HG03045 (cell line): ENCODE measurements around the gene PPAT.
A peak's percentile ranks its signal among the peaks of the same experiment; 100 is the strongest.
"Not testable (repeated sequence)": the region's sequence is repeated elsewhere in the genome, so short reads cannot be mapped to it uniquely, and the experiment has no call there.

ENCODE experiments used
- ATAC-seq: cut with Tn5 transposase; IDR thresholded peaks from one replicate; pipeline ENCODE4 v1.9.1; 2021; ENCODE audit warnings: mild to moderate bottlenecking, moderate library complexity; ENCODE audit not compliant: unreplicated experiment

The PPAT gene

DNA sequence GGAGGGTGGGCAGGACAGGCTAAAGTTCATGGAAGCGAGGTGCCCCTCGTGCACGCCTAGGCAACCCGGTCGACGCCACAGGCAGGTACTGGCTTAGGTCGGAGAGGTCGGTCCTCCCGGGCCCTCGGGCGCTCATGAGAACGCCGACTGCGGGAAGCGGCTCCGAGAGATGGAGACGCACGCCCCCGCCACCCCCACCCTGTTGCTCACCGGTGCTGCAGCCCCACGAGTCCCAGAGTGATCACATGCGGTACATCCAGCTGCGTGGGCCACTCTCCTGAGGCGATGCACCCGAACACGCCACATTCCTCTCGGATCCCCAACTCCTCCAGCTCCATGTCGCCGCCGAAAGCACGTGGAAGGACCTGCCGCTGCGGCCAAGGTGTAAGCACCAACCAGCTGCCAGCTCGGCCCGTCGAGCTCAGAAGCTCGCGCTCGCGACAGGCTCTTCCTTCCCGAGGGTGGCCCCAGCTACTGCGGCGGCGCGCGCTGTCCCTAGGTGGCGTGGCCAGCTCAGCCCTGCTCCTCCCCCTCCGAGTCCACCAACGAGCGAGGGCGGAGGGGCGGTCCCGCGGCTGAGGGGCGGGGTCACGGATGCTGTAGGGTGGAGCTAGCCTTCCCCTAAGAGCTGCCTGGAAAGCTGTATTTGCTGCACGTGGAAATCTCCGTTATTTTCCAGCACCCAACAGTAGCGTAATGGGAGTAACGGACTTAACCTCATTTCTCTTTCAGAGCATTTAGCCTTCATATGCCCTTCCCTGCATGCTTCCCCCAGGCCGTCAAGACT is at the start of gene PPAT:
Gene PPAT (minus strand): TSS at position 476 of the 787 bp plus-strand sequence. CDS start 138 bp downstream, at position 338.
- peak; percentile 82 for ATAC-seq

GRCh38 chr4:56480691-56481090 is 45.3 kb upstream of the PPAT start:
- ATAC-seq, result no peak

DNA sequence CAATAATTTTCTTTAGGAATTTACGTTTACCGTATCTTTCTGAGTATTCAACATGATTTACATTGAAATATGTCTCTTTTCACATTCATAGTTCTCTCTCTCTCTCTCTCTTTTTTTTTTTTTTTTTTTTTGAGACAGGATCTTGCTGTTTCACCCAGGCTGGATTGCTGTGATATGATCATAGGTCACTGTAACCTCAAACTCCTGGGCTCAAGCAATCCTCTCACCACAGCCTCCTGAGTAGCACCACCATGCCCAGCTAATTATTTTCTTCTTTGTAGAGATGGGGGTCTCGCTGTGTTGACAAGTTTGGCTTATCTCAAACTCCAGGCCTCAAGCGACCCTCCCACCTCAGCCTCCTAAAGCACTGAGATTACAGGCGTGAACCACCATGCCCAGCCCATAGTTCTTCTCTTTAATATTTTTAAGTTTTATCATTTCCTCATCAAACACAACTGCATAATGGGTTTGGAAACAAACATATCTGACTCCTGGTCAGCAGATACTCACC is 41.8 kb upstream of the PPAT start:
- no peak for ATAC-seq

DNA sequence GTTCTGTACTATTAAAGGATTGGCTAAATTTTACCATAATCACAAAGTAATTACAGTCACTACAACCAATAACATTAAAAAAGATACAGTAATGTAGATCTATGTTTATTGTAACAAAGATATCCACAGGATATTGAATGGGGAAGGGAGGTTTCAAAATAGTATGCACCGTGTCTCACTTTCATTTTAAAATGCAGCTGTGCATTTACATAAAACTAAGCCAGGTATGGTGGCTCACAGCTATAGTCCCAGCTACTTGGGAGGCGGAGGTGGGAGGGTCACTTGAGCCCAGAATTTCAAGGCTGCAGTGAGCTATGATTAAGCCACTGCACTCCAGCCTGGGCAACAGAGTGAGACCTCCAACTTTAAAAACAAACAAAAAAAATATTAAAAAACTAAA is 40.5 kb upstream of the PPAT start:
- peak; percentile 83 for ATAC-seq

- ATAC-seq, result no peak
Measured at GRCh38 chr4:56469489-56470210, 34.2 kb upstream of the PPAT start.

- ATAC-seq, result peak; percentile 58
Measured at GRCh38 chr4:56468097-56468422, 32.6 kb upstream of the PPAT start.

DNA sequence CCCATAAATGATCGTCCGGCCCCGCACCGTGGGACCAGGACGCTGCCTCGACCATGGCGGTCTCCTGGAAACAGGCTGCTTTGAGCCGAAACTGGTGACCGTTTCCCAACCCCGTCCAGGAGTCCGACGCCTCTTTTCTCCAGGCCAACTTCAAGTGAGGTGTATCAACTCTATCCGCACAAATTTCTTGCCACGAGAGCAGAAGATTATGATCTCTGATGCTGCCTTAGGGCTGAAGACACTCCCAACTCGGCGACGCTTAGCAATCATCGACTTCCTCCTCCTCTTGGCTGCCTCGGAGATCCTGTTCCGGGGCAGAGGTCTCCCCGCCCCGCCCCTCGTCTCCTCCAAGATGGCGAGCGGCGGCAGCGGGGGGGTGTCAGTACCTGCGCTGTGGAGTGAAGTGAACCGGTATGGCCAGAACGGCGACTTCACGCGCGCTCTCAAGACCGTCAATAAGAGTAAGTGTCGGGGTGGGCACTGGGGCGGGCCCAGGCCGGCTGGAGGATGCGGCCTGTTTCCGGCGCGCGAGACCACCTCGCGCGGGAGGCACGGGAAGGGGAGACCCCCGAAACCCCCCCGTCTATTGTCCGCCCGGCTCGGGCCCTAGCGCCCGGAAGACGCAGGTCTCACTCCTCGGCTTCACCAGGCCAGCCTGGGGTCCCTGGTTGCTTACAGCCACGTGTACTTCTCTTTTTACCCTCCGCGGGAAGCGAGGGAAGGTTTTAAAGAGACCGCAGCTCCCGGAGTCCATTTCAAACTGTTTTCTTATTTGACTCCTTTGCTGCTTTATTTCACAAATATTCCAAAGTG is 32.1 kb upstream of the PPAT start, which contains the start of gene SRP72:
Gene SRP72 (plus strand): TSS at position 334 of the 813 bp plus-strand sequence. CDS start 19 bp downstream, at position 353.
- ATAC-seq, result peak; percentile 93

DNA sequence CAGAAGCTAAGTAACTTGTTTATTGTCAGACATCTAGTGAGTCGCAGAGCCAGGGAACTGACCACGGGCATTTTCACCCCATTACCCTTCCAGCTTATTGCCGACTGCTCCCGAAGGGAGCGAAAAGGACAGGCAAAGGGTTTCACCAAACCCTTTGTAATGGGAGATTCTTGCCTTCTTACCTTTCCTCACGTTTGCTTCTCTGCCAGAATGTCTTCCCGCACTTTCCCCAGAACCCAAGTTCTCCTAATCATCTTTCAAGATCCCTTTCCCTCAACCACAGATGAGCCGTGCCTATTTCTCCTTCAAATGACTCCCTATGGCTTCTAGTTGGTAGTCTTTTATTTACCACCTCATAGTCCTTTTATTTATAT is 31.5 kb upstream of the PPAT start:
- no peak for ATAC-seq

DNA sequence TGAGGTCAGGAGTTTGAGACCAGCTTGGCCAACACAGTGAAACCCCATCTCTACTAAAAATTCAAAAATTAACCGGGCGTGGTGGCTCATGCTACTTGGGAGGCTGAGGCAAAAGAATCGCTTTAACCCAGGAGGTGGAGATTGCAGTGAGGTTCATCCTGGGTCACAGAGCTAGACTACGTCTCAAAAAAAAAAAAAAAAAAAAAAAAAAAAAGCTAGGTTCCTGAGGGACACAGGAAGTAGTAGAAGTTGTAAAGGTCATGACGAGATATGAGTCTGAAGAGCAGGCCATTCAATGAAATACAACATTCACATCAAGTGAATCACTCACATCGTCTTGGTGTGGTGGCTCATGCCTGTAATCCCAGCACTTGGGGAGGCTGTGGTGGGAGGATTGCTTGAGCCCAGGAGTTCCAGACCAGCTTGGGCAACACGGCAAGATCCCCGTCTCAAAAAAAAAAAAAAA is 30.9 kb upstream of the PPAT start:
- not testable (repeated sequence) for ATAC-seq

DNA sequence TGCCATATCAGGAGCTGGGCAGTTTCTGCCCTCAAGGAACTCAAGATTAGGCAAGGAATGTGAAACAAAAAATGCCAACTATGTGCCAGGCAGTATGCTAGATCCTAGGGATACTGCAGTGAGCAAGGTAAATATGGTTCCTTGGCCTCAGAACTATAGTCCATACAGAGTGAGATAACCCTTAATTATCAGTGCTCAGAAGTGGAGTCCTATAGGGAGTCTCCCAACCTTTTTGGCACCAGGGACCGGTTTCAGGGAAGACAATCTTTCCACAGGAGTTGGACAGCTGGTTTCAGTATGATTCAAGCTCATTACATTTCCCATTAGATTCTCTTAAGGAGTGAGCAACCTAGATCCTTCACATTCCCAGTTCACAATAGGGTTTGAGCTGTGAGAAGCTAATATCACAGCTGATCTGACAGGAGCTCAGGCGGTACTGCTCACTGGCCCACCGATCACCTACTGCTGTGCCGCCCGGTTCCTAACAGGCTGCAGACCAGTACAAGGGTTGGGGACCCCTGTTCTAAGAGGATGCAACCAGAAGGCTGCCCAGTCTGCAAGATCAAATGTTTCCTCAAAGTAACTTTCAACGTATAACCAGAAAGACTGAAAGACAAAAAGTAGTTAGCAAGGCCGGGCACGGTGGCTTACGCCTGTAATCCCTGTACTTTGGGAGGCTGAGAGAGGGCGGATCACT is 30.3 kb upstream of the PPAT start:
- no peak for ATAC-seq

DNA sequence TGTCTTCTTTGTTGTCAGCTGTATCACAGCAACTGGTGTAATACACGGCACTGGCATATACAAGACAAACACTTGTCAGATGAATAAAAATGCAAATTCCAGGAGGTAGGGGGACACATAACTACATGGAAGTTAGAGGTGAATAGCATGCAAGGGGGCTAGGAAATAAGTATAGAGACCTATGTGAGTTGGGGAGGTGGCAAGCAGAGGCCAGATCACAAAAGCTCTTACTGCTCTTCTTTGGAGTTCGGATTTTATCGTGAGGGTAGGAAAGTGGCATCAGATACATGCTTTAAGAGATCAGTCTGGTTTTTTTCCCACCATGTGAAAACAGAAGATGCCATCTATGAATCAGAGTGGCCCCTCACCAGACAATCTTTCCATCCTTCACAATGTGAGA is 29.2 kb upstream of the PPAT start:
- no peak for ATAC-seq

DNA sequence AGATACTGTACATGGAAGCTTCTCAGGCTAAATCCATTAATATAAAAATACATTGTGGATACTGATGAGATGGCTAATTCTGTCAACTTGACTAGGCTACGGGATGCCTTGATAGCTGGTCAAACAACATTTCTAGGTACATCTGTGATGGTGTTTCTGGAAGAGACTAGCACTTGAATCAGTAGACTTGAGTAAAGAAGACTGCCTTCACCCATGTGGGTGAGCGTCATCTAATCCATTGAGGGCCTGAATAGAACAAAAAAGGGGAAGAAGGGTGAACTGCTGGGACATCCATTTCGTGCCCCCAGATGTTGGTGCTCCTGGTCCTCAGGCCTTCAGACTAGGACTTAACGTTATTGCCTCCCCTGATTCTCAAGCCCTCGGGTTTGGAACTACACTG is 28.3 kb upstream of the PPAT start:
- ATAC-seq, result no peak

DNA sequence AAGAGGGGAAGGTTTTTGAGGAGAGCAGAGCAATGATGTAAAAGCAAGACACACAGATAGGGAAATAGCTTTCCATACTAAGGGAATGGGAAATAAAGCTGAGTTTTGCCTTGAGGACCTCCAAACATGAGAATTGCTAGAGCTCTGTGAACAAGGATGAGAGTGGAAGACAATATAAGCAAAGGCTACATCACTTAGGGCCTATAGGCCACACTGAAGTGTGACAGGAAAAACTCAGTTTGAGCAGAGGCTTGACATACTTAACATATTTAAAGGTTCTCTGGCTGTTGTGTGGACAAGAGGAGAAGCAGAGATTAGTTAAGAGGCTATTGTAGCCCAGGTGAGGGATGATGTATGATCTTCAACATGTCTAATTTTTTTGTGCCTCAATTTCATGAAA is 26.7 kb upstream of the PPAT start:
- ATAC-seq, result no peak

- no peak for ATAC-seq
Measured at GRCh38 chr4:56460085-56460484, 24.7 kb upstream of the PPAT start.

DNA sequence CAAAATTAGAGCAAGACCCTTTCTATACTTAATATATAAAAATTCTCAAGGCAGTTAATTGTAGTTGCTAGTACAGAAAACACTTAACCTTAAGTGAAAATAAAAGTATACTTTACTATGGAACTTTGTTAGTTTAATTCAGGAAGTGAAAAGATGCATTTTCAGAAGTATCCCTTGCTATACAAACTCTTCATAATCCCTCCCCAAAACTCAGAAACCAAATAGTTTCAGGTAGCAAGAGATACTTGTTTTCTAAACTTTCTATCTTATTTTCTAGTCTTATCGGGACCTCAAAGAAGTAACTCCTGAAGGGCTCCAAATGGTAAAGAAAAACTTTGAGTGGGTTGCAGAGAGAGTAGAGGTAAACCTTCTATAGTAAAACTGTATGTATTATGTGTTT is 14.9 kb upstream of the PPAT start:
- no peak for ATAC-seq

- ATAC-seq, result not testable (repeated sequence)
Measured at GRCh38 chr4:56449475-56449874, 14.1 kb upstream of the PPAT start.

- no peak for ATAC-seq
Measured at GRCh38 chr4:56448301-56448700, 12.9 kb upstream of the PPAT start.

DNA sequence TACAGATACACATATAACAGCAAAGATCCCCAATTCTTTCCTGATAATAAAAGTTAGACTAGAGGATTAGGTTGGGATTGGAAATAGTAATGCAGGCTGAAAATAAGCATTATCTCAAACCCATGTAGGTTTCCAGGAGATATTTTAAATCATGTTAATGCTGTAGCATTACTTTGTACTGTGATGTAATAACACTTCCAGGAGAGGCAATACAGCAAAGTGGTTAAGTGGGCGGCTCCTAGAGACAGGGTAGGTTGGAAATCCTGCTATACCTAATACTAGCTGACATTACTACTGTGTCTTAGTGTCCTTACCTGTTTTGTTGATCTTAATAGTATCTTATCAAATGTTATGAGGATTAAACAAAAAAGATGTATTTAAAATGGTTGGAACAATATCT is 10.3 kb upstream of the PPAT start:
- no peak for ATAC-seq

GRCh38 chr4:56444719-56445118 is 9.3 kb upstream of the PPAT start:
- ATAC-seq, result no peak

GRCh38 chr4:56440983-56441382 is 5.6 kb upstream of the PPAT start:
- no peak for ATAC-seq

GRCh38 chr4:56438766-56439165 is 3.4 kb upstream of the PPAT start:
- ATAC-seq, result no peak
